Gastroesophageal sphincter (tissue), 3 donors: ENCODE data around the gene PGBD2.
"Not testable (repeated sequence)": the region's sequence is repeated elsewhere in the genome, so short reads cannot be mapped to it uniquely, and the experiment has no call there.

ENCODE experiments used
- POLR2A ChIP-seq, 2 donors: fragments of 450-650 bp; IDR thresholded peaks; one replicate each; pipeline ENCODE4 v1.6.1; 2017; ENCODE audit warnings: antibody characterized with exemption in 2 of 2, mild to moderate bottlenecking in 2 of 2, moderate library complexity in 1 of 2
- POLR2AphosphoS5 ChIP-seq: sonication (generic); formaldehyde crosslinking; IDR thresholded peaks from one replicate; pipeline ENCODE4 v1.6.1; 2017; ENCODE audit warnings: antibody characterized with exemption
- TF ChIP-seq, protein P1 (sequence below), 4 experiments: fragments of 200-600 bp in 2 of 4; fragments of 450-650 bp in 2 of 4; sonication (generic) in 1 of 4; IDR thresholded peaks; one replicate each; pipeline ENCODE4 v1.5.1; 2017 to 2019; ENCODE audit warnings: antibody characterized with exemption in 4 of 4, mild to moderate bottlenecking in 2 of 4, moderate library complexity in 2 of 4

GRCh38 chr1:248945856-248946416, 39.9 kb downstream of the PGBD2 start:
- not testable (repeated sequence) for TF ChIP-seq POLR2A (IDR thresholded peaks at IDR 0.05); POLR2AphosphoS5
- TF ChIP-seq, protein P1, sequence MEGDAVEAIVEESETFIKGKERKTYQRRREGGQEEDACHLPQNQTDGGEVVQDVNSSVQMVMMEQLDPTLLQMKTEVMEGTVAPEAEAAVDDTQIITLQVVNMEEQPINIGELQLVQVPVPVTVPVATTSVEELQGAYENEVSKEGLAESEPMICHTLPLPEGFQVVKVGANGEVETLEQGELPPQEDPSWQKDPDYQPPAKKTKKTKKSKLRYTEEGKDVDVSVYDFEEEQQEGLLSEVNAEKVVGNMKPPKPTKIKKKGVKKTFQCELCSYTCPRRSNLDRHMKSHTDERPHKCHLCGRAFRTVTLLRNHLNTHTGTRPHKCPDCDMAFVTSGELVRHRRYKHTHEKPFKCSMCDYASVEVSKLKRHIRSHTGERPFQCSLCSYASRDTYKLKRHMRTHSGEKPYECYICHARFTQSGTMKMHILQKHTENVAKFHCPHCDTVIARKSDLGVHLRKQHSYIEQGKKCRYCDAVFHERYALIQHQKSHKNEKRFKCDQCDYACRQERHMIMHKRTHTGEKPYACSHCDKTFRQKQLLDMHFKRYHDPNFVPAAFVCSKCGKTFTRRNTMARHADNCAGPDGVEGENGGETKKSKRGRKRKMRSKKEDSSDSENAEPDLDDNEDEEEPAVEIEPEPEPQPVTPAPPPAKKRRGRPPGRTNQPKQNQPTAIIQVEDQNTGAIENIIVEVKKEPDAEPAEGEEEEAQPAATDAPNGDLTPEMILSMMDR (IDR thresholded peaks at IDR 0.05), result not testable (repeated sequence)
